ENCODE measurements around the gene RGS3. TPM values are rescaled to one million over a fixed set of nuclear protein-coding genes. Genes with fewer than 3 reads are reported as not detected.
A peak's percentile ranks its signal among the peaks of the same experiment; 100 is the strongest.

Gene RGS3
- polyA plus RNA-seq, 2 of the 4 experiments (the other 2 are of a cell fraction), result 19.6 to 22.9 TPM

DNA sequence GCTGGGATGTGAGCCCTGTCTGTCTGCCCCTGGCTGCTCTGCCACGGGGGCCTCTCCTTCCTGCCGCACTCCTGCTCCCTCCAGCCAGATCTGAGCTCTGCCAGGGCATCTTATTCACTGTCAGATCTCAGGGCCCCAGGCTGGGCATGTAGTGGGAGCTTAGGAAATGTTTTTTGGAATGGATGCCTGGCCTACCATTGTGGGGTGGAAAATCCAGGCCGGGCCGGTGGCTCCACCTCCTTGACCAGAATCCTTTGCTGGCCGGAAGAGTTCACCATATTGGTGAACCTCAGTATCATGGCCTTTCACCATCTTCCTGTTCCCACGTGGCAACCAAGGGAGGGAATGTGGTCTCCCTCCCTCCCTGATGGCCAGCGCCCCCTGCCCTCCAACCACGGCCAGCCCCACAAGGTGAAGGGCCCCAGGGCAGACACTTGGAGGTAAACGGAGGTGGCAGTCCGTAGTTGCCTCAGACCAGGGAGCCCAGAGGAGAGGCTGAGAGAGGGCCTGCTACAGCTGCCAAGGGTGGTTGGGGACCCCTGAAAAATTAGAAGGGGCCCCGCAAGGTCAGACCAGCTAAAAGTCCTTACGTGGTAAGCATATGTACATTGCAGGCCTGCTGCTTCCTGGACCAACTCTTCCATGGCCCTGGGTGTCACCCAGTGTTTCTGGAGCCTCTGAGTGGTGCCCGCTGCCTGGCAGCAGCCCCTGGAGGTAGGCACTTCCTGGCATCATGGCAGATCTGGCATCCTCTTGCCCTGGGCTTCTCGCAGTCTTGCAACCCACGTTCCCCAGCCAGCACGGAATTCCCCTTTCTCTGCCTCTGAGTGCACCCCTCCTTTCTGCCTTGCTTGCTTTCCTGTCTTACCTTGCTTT, 153.3 kb downstream of the RGS3 start (continued):
- TF ChIP-seq REST (IDR thresholded peaks at IDR 0.05), result no peak

- no peak overlapping the region for H3K4me3 ChIP-seq
- ChIA-PET CTCF (interaction anchor here (2.2 to 3.1 kb wide), 3 partner anchors 16 to 38 kb away, joined by 6 to 16 read pairs (median 9); no protein-coding TSS in a partner anchor), POLR2A (no interaction called here)
- no peaks in the 10 kb centered on the region for H3K9me3 ChIP-seq
- WGBS (ENCODE audit: missing lambda C conversion rate), result 90% methylated on average over 6 of the region's 6 CpGs
- DNase-seq (ENCODE audit: low read depth in 1 of 2, low spot score in 1 of 2) (no peak), ATAC-seq (no peak), FAIRE-seq (no peak)
- H3K4me2 ChIP-seq, result no peak overlapping the region
- peaks cover 32% of the 10 kb centered on the region for H3K4me1 ChIP-seq
- peak overlapping the region in 1 of 2 experiments; percentile 41; a peak in 1 of 6 replicates for H3K27ac ChIP-seq
- TF ChIP-seq NPAS2 (CRISPR knock-in tag; IDR thresholded peaks at IDR 0.05; ENCODE audit: borderline replicate concordance), result no peak
- TF ChIP-seq CHD2 (IDR thresholded peaks at IDR 0.05; ENCODE audit: low read length, partially characterized antibody), result no peak
Observed at GRCh38 chr9:113617550-113617949, 154.0 kb downstream of the RGS3 start.

DNA sequence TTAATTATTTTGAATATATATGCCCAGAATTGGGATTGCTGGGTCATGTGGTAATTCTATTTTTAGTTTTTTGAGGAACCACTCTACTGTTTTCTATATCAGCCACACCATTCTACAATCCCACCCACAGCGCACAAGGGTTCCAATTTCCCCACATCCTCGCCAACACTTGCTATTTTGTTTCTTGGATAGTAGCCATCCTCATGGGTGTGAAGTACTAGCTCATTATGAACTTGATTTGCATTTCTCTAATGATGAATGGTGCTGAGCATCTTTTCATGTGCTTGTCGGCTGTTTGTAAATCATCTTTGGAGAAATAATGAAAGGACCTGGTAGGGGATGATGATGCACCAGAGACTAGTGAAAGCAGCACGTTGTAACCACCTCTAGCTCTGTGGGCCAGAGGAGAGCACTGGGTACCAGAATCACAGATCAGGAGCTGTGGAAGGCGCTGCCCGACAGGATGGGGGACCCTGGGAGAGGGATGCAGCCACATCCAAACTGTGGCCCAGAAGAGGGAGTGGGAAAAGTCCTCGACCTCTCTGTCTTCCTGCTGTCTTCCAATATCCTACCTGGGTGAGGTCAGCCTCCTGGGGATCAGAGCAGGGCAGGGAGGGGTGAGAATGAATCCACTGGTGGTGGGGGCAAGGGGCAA, 155.4 kb downstream of the RGS3 start:
- ATAC-seq, result no peak
- ChIA-PET CTCF (interaction anchor here (0.9 to 10.9 kb wide), 5 partner anchors 15 to 37 kb away, joined by 3 to 120 read pairs (median 3); no protein-coding TSS in a partner anchor), POLR2A (no interaction called here)
- no peak overlapping the region for H3K4me3 ChIP-seq
- no peak overlapping the region for H3K4me2 ChIP-seq
- no peak for DNase-seq (ENCODE audit: low read depth in 1 of 2, low spot score in 1 of 2)
- 94% methylated on average over 7 of the region's 7 CpGs for WGBS (ENCODE audit: missing lambda C conversion rate)
- H3K27ac ChIP-seq, result peak overlapping the region in 1 of 2 experiments; percentile 92; a peak in 4 of 6 replicates
- TF ChIP-seq, protein P1, sequence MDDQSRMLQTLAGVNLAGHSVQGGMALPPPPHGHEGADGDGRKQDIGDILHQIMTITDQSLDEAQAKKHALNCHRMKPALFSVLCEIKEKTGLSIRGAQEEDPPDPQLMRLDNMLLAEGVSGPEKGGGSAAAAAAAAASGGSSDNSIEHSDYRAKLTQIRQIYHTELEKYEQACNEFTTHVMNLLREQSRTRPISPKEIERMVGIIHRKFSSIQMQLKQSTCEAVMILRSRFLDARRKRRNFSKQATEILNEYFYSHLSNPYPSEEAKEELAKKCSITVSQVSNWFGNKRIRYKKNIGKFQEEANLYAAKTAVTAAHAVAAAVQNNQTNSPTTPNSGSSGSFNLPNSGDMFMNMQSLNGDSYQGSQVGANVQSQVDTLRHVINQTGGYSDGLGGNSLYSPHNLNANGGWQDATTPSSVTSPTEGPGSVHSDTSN (IDR thresholded peaks at IDR 0.05), result no peak
- TF ChIP-seq RCOR1 (IDR thresholded peaks at IDR 0.05; ENCODE audit: low read depth, low read length) (no peak), JUNB (IDR thresholded peaks at IDR 0.05) (no peak), TFCP2L1 (CRISPR knock-in tag; IDR thresholded peaks at IDR 0.05) (no peak), MAZ (IDR thresholded peaks at IDR 0.05; ENCODE audit: borderline replicate concordance, low read depth, low read length) (no peak), POLR2AphosphoS2 (conservative IDR thresholded peaks at IDR 0.05; ENCODE audit: low read length) (no peak), HOXA7 (CRISPR knock-in tag; IDR thresholded peaks at IDR 0.05) (no peak), RAD21 (conservative IDR thresholded peaks at IDR 0.05 in 1 of 2, IDR thresholded peaks at IDR 0.05 in 1 of 2) (no peak), ESRRA (IDR thresholded peaks at IDR 0.05; ENCODE audit: borderline replicate concordance, low read length) (no peak), NFE2L2 (conservative IDR thresholded peaks at IDR 0.05; ENCODE audit: low read length) (no peak), ZNF302 (CRISPR knock-in tag; IDR thresholded peaks at IDR 0.05) (no peak), CBX8 (IDR thresholded peaks at IDR 0.05) (no peak), RARB (CRISPR knock-in tag; IDR thresholded peaks at IDR 0.05) (no peak), GATA3 (IDR thresholded peaks at IDR 0.05; ENCODE audit: borderline replicate concordance) (no peak), FOXS1 (CRISPR knock-in tag; IDR thresholded peaks at IDR 0.05) (no peak), KDM5A (IDR thresholded peaks at IDR 0.05) (no peak), MAX (IDR thresholded peaks at IDR 0.05) (no peak), HEYL (CRISPR knock-in tag; IDR thresholded peaks at IDR 0.05) (no peak), KDM1A (IDR thresholded peaks at IDR 0.05; ENCODE audit: low read depth) (no peak)
- TF ChIP-seq, protein P2, sequence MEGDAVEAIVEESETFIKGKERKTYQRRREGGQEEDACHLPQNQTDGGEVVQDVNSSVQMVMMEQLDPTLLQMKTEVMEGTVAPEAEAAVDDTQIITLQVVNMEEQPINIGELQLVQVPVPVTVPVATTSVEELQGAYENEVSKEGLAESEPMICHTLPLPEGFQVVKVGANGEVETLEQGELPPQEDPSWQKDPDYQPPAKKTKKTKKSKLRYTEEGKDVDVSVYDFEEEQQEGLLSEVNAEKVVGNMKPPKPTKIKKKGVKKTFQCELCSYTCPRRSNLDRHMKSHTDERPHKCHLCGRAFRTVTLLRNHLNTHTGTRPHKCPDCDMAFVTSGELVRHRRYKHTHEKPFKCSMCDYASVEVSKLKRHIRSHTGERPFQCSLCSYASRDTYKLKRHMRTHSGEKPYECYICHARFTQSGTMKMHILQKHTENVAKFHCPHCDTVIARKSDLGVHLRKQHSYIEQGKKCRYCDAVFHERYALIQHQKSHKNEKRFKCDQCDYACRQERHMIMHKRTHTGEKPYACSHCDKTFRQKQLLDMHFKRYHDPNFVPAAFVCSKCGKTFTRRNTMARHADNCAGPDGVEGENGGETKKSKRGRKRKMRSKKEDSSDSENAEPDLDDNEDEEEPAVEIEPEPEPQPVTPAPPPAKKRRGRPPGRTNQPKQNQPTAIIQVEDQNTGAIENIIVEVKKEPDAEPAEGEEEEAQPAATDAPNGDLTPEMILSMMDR (IDR thresholded peaks at IDR 0.05), result no peak
- no peaks in the 10 kb centered on the region for H3K9me3 ChIP-seq
- FAIRE-seq, result no peak
- peaks cover 43% of the 10 kb centered on the region for H3K4me1 ChIP-seq

Data from A549 (cell line).